ENCODE results near the gene AKAP8L. TPM values are rescaled to one million over a fixed set of nuclear protein-coding genes. Genes with fewer than 3 reads are reported as not detected.

The AKAP8L gene
- total RNA-seq, 4 donors from 2014 or later, result 33.9 to 90.2 (median 63.4) TPM

DNA sequence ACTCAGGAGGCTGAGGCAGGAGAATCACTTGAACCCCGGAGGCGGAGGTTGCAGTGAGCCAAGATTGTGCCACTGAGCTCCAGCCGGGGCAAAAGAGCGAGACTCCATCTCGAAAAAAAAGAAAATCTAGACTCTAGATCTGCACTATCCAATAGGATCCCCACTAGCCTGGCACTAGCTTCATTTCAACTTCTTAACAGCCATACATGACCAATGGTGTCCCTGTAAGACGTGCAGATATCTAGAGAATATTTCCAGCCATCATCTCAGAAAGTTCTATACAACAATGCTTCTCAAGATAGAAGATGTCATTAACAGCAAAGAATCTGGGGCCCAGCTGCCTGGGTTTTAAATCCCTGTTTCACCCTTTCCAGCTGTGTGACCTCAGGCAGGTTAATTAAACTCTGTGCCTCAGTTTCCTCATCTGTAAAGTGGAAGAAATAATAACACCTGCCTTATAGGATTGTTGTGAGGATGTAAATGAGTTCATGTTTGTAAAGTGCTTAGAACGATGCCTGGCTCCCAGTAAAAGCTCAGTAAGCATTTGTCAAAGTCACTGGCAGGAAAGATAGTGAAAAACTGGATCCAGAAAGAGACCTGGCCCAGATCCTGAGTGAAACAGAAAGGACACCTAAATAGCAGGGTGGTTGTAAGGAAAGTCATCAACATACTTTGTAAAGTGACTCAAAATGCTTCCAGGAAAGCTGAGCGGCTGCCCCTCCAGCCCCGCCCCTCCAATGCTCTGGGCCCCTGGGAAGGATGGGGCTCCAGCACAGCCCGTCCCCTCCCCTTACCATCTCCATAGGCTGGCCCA lies 17.4 kb upstream of the AKAP8L start:
- no peaks in the 10 kb centered on the region for H3K9me3 ChIP-seq
- H3K4me1 ChIP-seq, result peaks cover 14 to 48% (median 35%) of the 10 kb centered on the region in 3 donors
- no peaks in the 10 kb centered on the region for H3K27me3 ChIP-seq
- peaks cover 0 to 6% (median 0%) of the 10 kb centered on the region in 3 donors for H3K36me3 ChIP-seq
- no peak overlapping the region for H3K4me3 ChIP-seq
- 76 to 85% methylated on average over 9 of the region's 10 CpGs for WGBS, 2 donors
- H3K27ac ChIP-seq, result peak overlapping the region in 3 of 4 donors; percentile 24 to 74 (median 55)
- no peak for DNase-seq
- intact Hi-C loops (cut with DNase I), result no loop called here
- no peak for TF ChIP-seq POLR2A (IDR thresholded peaks at IDR 0.05)
- no peak for TF ChIP-seq CTCF (IDR thresholded peaks at IDR 0.05)

- Histone ChIP-seq H3K27ac (peak overlapping the region; percentile 85 to 97 (median 94)), H3K4me1 (peaks cover 23 to 68% (median 51%) of the 10 kb centered on the region in 3 donors), H3K9me3 (no peaks in the 10 kb centered on the region), H3K36me3 (peaks cover 0 to 21% (median 6%) of the 10 kb centered on the region in 3 donors), H3K27me3 (no peaks in the 10 kb centered on the region), H3K4me3 (peak overlapping the region; percentile 56 to 95 (median 89))
- no peak for DNase-seq
- WGBS, 2 donors, result 24 to 45% methylated on average over 3 to 4 of the region's 8 CpGs
- TF ChIP-seq POLR2A (IDR thresholded peaks at IDR 0.05) (no peak), CTCF (IDR thresholded peaks at IDR 0.05) (no peak)
- intact Hi-C loops (cut with DNase I), result no loop called here
Observed at GRCh38 chr19:15433519-15434069, 14.8 kb upstream of the AKAP8L start.

DNA sequence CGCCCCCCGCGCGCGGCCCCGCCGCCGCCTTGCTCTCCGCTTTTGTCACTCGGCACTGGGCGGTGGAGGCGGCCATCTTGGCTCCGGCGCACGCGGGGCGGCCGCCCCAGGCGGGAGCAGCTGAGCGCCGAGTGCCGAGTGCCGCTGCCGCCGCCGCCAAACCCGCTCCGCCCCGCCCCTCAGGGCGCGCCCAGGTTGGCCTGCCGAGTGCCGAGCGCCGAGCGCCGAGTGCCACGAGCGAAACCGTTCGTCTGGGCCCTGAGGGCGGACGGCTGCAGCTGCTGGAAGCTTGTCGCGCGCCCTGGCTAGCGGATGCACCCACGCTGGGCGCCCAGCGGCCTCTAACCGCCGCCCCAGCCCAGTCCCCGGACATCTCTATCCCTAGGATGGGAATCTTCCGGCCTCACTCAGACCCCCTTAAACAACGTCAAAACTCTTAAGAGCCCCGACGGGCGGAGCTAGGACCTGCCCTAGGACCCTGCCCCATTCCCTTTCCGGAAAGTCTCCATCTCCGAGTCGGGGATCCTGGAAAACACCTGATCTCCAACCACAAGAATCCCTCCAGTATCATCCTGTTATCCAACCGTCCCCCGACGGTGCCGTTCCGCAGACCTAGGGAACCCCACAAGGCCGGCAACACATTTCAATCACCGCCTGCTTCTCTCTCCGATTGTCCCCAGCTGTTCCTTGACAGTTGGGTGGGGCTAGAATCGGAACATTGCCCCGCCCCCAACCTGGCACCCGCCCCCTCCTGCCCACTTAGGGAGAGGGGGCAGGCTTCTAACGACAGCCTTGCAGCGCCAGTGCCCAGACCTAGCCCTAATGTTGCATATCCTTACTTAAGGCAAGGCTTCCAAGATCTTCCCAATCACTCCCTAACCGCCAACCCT lies 14.1 kb upstream of the AKAP8L start:
- Histone ChIP-seq H3K27ac (peak overlapping the region; percentile 85 to 97 (median 94)), H3K36me3 (peaks cover 0 to 28% (median 11%) of the 10 kb centered on the region in 3 donors), H3K9me3 (no peaks in the 10 kb centered on the region), H3K4me1 (peaks cover 23 to 67% (median 43%) of the 10 kb centered on the region in 3 donors), H3K27me3 (no peaks in the 10 kb centered on the region), H3K4me3 (peak overlapping the region; percentile 56 to 95 (median 89))
- DNase-seq, result peak; percentile 43
- intact Hi-C loops (cut with DNase I), result no loop called here
- peak in 2 of 4 donors; percentile 17 to 47 for TF ChIP-seq POLR2A (IDR thresholded peaks at IDR 0.05)
- TF ChIP-seq CTCF (IDR thresholded peaks at IDR 0.05), result no peak
- 3% methylated on average over 9 to 15 of the region's 75 CpGs for WGBS, 2 donors

GRCh38 chr19:15432018-15432494 lies 13.3 kb upstream of the AKAP8L start:
- H3K27ac ChIP-seq, result peak overlapping the region; percentile 63 to 95 (median 82)
- intact Hi-C loops (cut with DNase I), result no loop called here
- TF ChIP-seq POLR2A (IDR thresholded peaks at IDR 0.05) (no peak), CTCF (IDR thresholded peaks at IDR 0.05) (no peak)
- H3K9me3 ChIP-seq, result no peaks in the 10 kb centered on the region
- peaks cover 2 to 36% (median 19%) of the 10 kb centered on the region in 3 donors for H3K36me3 ChIP-seq
- H3K4me1 ChIP-seq, result peaks cover 23 to 59% (median 37%) of the 10 kb centered on the region in 3 donors
- H3K4me3 ChIP-seq, result peak overlapping the region; percentile 88 to 95 (median 90)
- no peak for DNase-seq
- H3K27me3 ChIP-seq, result no peaks in the 10 kb centered on the region
- 0% methylated on average over 3 to 7 of the region's 44 CpGs for WGBS, 2 donors

Data from esophagus squamous epithelium (tissue), 5 donors.